A549 (cell line): ENCODE measurements around the gene ACADVL. TPM values are rescaled to one million over a fixed set of nuclear protein-coding genes. Genes with fewer than 3 reads are reported as not detected.

ENCODE experiments used
- ATAC-seq, 2 experiments: fragments of 200-7000 bp in 1 of 2; fragments of >200 bp in 1 of 2; cut with Nextera tagmentation in 1 of 2; cut with Tn5 transposase in 1 of 2; 3 replicates each; pipeline versions ENCODE4 v1.8.0 to v1.9.1; 2018 to 2020; ENCODE audit warnings: mild to moderate bottlenecking in 1 of 2, moderate library complexity in 1 of 2
- CTCF ChIA-PET: fragments of 300-600 bp; sonication (Branson Sonifier 250); formaldehyde crosslinking; extraction: SDS; loops from one replicate; lab custom pipeline; 2021; ENCODE audit warnings: antibody characterized with exemption, inconsistent platforms; lab: Yijun Ruan, JAX
- POLR2A ChIA-PET: fragments of 350-600 bp; formaldehyde crosslinking; extraction: SDS; loops from one replicate; lab custom pipeline; 2021; ENCODE audit warnings: antibody characterized with exemption, inconsistent platforms; lab: Yijun Ruan, JAX
- DNase-seq, 2 experiments: peaks; one replicate each; pipeline versions ENCODE4 v3.0.0 to v3.0.0-alpha.2; 2011 to 2016; ENCODE audit warnings: low read depth in 1 of 2, low spot score in 1 of 2
- FAIRE-seq: peaks from 2 replicates; lab custom pipeline; 2011; peaks lifted over from hg19 to GRCh38; lab: Jason Lieb, UNC
- H3K27ac ChIP-seq, 2 experiments: fragments of >200 bp; sonication (Bioruptor Twin); formaldehyde crosslinking; 3 replicates each; pipeline ENCODE4 v1.5.1; 2016 to 2017
- H3K4me1 ChIP-seq: fragments of >200 bp; sonication (Bioruptor Twin); formaldehyde crosslinking; 3 replicates; pipeline ENCODE4 v1.6.1; 2016
- H3K4me2 ChIP-seq: fragments of >200 bp; sonication (Bioruptor Twin); formaldehyde crosslinking; 3 replicates; pipeline ENCODE4 v1.6.1; 2016
- H3K4me3 ChIP-seq: fragments of >200 bp; sonication (Bioruptor Twin); formaldehyde crosslinking; 3 replicates; pipeline ENCODE4 v1.5.1; 2016
- H3K9me3 ChIP-seq: fragments of >200 bp; sonication (Bioruptor Twin); formaldehyde crosslinking; 3 replicates; pipeline ENCODE4 v1.6.1; 2016
- BHLHE40 ChIP-seq: IDR thresholded peaks from 2 replicates; pipeline ENCODE4 v1.6.1; 2012; ENCODE audit warnings: low read depth, low read length, inconsistent platforms
- CHD2 ChIP-seq: fragments of 150-350 bp; IDR thresholded peaks from 2 replicates; pipeline ENCODE4 v1.6.1; 2014; ENCODE audit warnings: low read length; ENCODE audit not compliant: partially characterized antibody
- CHD4 ChIP-seq: fragments of 200-600 bp; sonication (generic); IDR thresholded peaks from 2 replicates; pipeline ENCODE4 v1.6.1; 2016; ENCODE audit warnings: antibody characterized with exemption, mild to moderate bottlenecking, borderline replicate concordance
- E2F6 ChIP-seq: IDR thresholded peaks from 2 replicates; pipeline ENCODE4 v1.6.1; 2012; ENCODE audit warnings: low read depth, borderline replicate concordance
- EHMT2 ChIP-seq: fragments of 200-600 bp; sonication (generic); IDR thresholded peaks from 2 replicates; pipeline ENCODE4 v1.6.1; 2016; ENCODE audit warnings: antibody characterized with exemption, low read depth, mild to moderate bottlenecking, moderate library complexity
- EP300 ChIP-seq, 2 experiments: fragments of >200 bp; sonication (Bioruptor Twin); formaldehyde crosslinking; IDR thresholded peaks; 2 replicates in 1 of 2; 3 replicates in 1 of 2; pipeline ENCODE4 v1.6.1; 2016 to 2017
- FOSL2 ChIP-seq, 2 experiments: fragments of 450-650 bp in 1 of 2; fragments of >200 bp in 1 of 2; sonication (Bioruptor Twin) in 1 of 2; formaldehyde crosslinking; IDR thresholded peaks; 2 replicates each; pipeline versions ENCODE4 v1.5.0 to v1.6.1; 2016 to 2020; ENCODE audit warnings: mild to moderate bottlenecking in 1 of 2, moderate library complexity in 1 of 2
- HMGXB4 ChIP-seq: fragments of 250-450 bp; sonication (Bioruptor Pico); IDR thresholded peaks from 2 replicates; pipeline ENCODE4 v1.5.0; 2021; ENCODE audit warnings: mild to moderate bottlenecking, moderate library complexity, borderline replicate concordance
- JUNB ChIP-seq: fragments of >200 bp; sonication (Bioruptor Twin); formaldehyde crosslinking; IDR thresholded peaks from 2 replicates; pipeline ENCODE4 v1.6.1; 2016
- MAFK ChIP-seq: fragments of 450-650 bp; IDR thresholded peaks from 2 replicates; pipeline ENCODE4 v1.6.1; 2014; ENCODE audit not compliant: partially characterized antibody
- MAX ChIP-seq: IDR thresholded peaks from 2 replicates; pipeline ENCODE4 v1.6.1; 2012
- NPAS2 ChIP-seq: fragments of 250-450 bp; sonication (Bioruptor Pico); IDR thresholded peaks from 2 replicates; pipeline ENCODE4 v1.8.0; 2022; ENCODE audit warnings: mild to moderate bottlenecking, moderate library complexity, borderline replicate concordance
- NR3C1 ChIP-seq: fragments of >200 bp; sonication (Bioruptor Twin); formaldehyde crosslinking; IDR thresholded peaks from 3 replicates; pipeline ENCODE4 v1.6.1; 2017
- PHF8 ChIP-seq: fragments of 200-600 bp; sonication (generic); IDR thresholded peaks from 2 replicates; pipeline ENCODE4 v1.6.1; 2016; ENCODE audit warnings: low read depth, mild to moderate bottlenecking, antibody characterized with exemption, moderate library complexity, borderline replicate concordance
- POLR2A ChIP-seq: IDR thresholded peaks from 2 replicates; pipeline ENCODE4 v1.6.1; 2012; ENCODE audit warnings: mild to moderate bottlenecking, low read length
- POLR2AphosphoS2 ChIP-seq: conservative IDR thresholded peaks from 2 replicates; pipeline ENCODE4 v1.6.1; 2012; ENCODE audit warnings: low read length, improper control_type of control experiment, inconsistent platforms
- RAD21 ChIP-seq, 2 experiments: fragments of >200 bp in 1 of 2; sonication (Bioruptor Twin) in 1 of 2; formaldehyde crosslinking in 1 of 2; IDR thresholded peaks in 1 of 2; conservative IDR thresholded peaks in 1 of 2; 2 replicates in 1 of 2; 3 replicates in 1 of 2; pipeline ENCODE4 v1.6.1; 2012 to 2018; ENCODE audit warnings: inconsistent platforms in 1 of 2
- RARB ChIP-seq: fragments of 250-450 bp; sonication (Bioruptor Pico); IDR thresholded peaks from 2 replicates; pipeline ENCODE4 v1.8.0; 2021; ENCODE audit warnings: mild to moderate bottlenecking, moderate library complexity
- RFX5 ChIP-seq: fragments of 450-650 bp; IDR thresholded peaks from 2 replicates; pipeline ENCODE4 v1.7.1; 2014; ENCODE audit warnings: antibody characterized with exemption, mild to moderate bottlenecking, moderate library complexity
- USF2 ChIP-seq: fragments of 450-650 bp; IDR thresholded peaks from 2 replicates; pipeline ENCODE4 v1.6.1; 2014; ENCODE audit warnings: antibody characterized with exemption
- ZC3H11A ChIP-seq: fragments of 450-650 bp; IDR thresholded peaks from 2 replicates; pipeline ENCODE4 v1.6.1; 2014; ENCODE audit warnings: antibody characterized with exemption, mild to moderate bottlenecking
- ZFP36 ChIP-seq: fragments of 450-650 bp; IDR thresholded peaks from 2 replicates; pipeline ENCODE4 v1.6.1; 2014; ENCODE audit warnings: borderline replicate concordance; ENCODE audit not compliant: partially characterized antibody
- ZNF302 ChIP-seq: fragments of 250-450 bp; sonication (Bioruptor Pico); IDR thresholded peaks from 2 replicates; pipeline ENCODE4 v1.9.0; 2021; ENCODE audit warnings: inconsistent platforms, mild to moderate bottlenecking, moderate library complexity
- ZSCAN20 ChIP-seq: fragments of 250-450 bp; sonication (Bioruptor Pico); IDR thresholded peaks from 2 replicates; pipeline ENCODE4 v1.8.0; 2022; ENCODE audit warnings: mild to moderate bottlenecking, moderate library complexity
- WGBS: methylation state at CpG from one replicate; pipeline ENCODE4 v1.1.6; 2017; ENCODE audit errors: missing lambda C conversion rate; 5-methylcytosine and 5-hydroxymethylcytosine counted together
- polyA plus RNA-seq, 4 experiments: library from polyadenylated mRNA; depleted of rRNA in 3 of 4; stranded (reverse); fragments of >200 nt; fragmentation: RNase III in 1 of 4; extraction: RNeasy Plus Mini Kit Qiagen cat#74134 plus additional on column Dnase treatment in 1 of 4; gene quantifications; 2 replicates in 3 of 4; 3 replicates in 1 of 4; pipeline ENCODE4 v1.2.3, GENCODE V29; 2011 to 2017
- TF ChIP-seq, protein P1 (sequence below): fragments of 150-350 bp; IDR thresholded peaks from 2 replicates; pipeline ENCODE4 v1.6.1; 2014; ENCODE audit warnings: low read depth, mild to moderate bottlenecking, low read length
- TF ChIP-seq, protein P2 (sequence below): fragments of >200 bp; sonication (Bioruptor Twin); formaldehyde crosslinking; IDR thresholded peaks from 3 replicates; pipeline ENCODE4 v1.6.1; 2016
- TF ChIP-seq, protein P3 (sequence below): fragments of >200 bp; sonication (Bioruptor Twin); formaldehyde crosslinking; IDR thresholded peaks from 2 replicates; pipeline ENCODE4 v1.6.1; 2016

ACADVL gene
- polyA plus RNA-seq, 2 of the 4 experiments (the other 2 are of a cell fraction): 238 to 425 TPM

DNA sequence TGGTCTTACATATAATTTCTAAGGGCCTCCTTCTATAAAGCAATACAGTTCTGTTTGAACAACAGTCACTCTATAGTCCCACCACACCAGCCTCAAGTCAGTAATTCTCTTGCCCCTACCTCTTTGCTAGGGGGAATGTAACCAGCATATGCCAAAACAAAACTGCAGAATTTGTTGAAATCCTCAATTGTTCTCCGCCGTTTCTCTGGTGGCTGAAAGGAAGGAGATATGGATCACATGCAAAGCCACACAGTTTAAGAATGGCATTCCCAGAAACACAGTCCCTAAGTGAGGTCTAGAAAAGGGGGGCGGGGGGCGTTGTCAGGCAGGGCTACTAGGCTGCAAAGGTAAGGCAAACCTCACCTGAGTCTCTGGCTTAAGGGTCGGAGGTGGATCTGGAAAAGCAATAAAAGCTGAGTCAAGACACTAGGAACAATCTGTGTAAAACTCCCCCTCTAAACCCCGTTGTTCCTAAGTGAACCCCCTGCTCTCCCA is 17.6 kb downstream of the ACADVL start:
- no peaks in the 10 kb centered on the region for H3K9me3 ChIP-seq
- ChIA-PET POLR2A (interaction anchor here (0.6 to 6.9 kb wide), 4 partner anchors 14 to 192 kb away, joined by 3 to 63 read pairs (median 6); partner anchors contain the start of genes ACADVL, CTDNEP1, DLG4 and ELP5), CTCF (interaction anchor here (1.1 to 17.3 kb wide), 7 partner anchors 15 to 192 kb away, joined by 3 to 169 read pairs (median 6); partner anchors contain the start of genes ACADVL and DLG4)
- H3K4me2 ChIP-seq: peak overlapping the region; percentile 69
- 42% methylated on average over 6 of the region's 6 CpGs for WGBS
- DNase-seq (no peak), ATAC-seq (no peak), FAIRE-seq (no peak)
- H3K27ac ChIP-seq: peak overlapping the region; percentile 98 to 100
- peak; percentile 9 for TF ChIP-seq CHD2
- TF ChIP-seq, protein P1, sequence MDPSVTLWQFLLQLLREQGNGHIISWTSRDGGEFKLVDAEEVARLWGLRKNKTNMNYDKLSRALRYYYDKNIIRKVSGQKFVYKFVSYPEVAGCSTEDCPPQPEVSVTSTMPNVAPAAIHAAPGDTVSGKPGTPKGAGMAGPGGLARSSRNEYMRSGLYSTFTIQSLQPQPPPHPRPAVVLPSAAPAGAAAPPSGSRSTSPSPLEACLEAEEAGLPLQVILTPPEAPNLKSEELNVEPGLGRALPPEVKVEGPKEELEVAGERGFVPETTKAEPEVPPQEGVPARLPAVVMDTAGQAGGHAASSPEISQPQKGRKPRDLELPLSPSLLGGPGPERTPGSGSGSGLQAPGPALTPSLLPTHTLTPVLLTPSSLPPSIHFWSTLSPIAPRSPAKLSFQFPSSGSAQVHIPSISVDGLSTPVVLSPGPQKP: no peak
- H3K4me1 ChIP-seq: peaks cover 58% of the 10 kb centered on the region
- peak overlapping the region; percentile 99 for H3K4me3 ChIP-seq

GRCh38 chr17:7237761-7238419 is 18.2 kb downstream of the ACADVL start:
- peak; percentile 2 to 13; a peak in 5 of 6 replicates for ATAC-seq
- POLR2A ChIA-PET: interaction anchor here (0.6 to 6.9 kb wide), 5 partner anchors 14 to 192 kb away, joined by 3 to 63 read pairs (median 5); partner anchors contain the start of genes ACADVL, CTDNEP1, DLG4 and ELP5
- peaks cover 52% of the 10 kb centered on the region for H3K4me1 ChIP-seq
- TF ChIP-seq RAD21 (conservative IDR thresholded peaks at IDR 0.05 in 1 of 2, IDR thresholded peaks at IDR 0.05 in 1 of 2) (no peak), E2F6 (no peak), FOSL2 (IDR thresholded peaks at IDR 0.05) (no peak), FOSL2 (CRISPR knock-in tag; IDR thresholded peaks at IDR 0.05) (no peak), NR3C1 (no peak), ZSCAN20 (CRISPR knock-in tag) (no peak), RARB (no peak), ZC3H11A (no peak), PHF8 (peak; percentile 64; the same call in 1 of the 2 replicates), NPAS2 (CRISPR knock-in tag) (no peak), EHMT2 (no peak), JUNB (no peak), POLR2A (no peak; the same call in 1 of the 2 replicates), EP300 (IDR thresholded peaks at IDR 0.05) (no peak), HMGXB4 (no peak), USF2 (no peak), MAX (peak; percentile 71), CHD4 (no peak), MAFK (no peak), ZNF302 (CRISPR knock-in tag) (no peak), POLR2AphosphoS2 (no peak), RFX5 (no peak), ZFP36 (no peak), BHLHE40 (no peak)
- TF ChIP-seq, protein P1: no peak
- TF ChIP-seq, protein P2, sequence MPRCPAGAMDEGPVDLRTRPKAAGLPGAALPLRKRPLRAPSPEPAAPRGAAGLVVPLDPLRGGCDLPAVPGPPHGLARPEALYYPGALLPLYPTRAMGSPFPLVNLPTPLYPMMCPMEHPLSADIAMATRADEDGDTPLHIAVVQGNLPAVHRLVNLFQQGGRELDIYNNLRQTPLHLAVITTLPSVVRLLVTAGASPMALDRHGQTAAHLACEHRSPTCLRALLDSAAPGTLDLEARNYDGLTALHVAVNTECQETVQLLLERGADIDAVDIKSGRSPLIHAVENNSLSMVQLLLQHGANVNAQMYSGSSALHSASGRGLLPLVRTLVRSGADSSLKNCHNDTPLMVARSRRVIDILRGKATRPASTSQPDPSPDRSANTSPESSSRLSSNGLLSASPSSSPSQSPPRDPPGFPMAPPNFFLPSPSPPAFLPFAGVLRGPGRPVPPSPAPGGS: peak; percentile 81
- TF ChIP-seq, protein P3, sequence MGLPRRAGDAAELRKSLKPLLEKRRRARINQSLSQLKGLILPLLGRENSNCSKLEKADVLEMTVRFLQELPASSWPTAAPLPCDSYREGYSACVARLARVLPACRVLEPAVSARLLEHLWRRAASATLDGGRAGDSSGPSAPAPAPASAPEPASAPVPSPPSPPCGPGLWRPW: no peak

More at GRCh38 chr17:7237761-7238419, 18.2 kb downstream of the ACADVL start:
- Histone ChIP-seq H3K4me3 (peak overlapping the region; percentile 99), H3K27ac (peak overlapping the region; percentile 98 to 100), H3K9me3 (no peaks in the 10 kb centered on the region), H3K4me2 (peak overlapping the region; percentile 69)
- CTCF ChIA-PET: interaction anchor here (1.1 to 17.3 kb wide), 5 partner anchors 16 to 192 kb away, joined by 3 to 169 read pairs (median 6); partner anchors contain the start of genes ACADVL and DLG4
- 4% methylated on average over 5 of the region's 73 CpGs for WGBS
- DNase-seq (peak; percentile 78 to 83), FAIRE-seq (no peak)
